HepG2 (cell line): ENCODE measurements around the gene KIF5B. TPM values are rescaled to one million over a fixed set of nuclear protein-coding genes. Genes with fewer than 3 reads are reported as not detected.

Experiments
- CENPT ChIP-seq: sonication (generic); formaldehyde crosslinking; IDR thresholded peaks from 2 replicates; pipeline ENCODE4 v1.8.0; 2022; ENCODE audit warnings: low read depth, mild to moderate bottlenecking, moderate library complexity, missing genetic modification reagents
- RAD21 ChIP-seq: fragments of 450-650 bp; formaldehyde crosslinking; IDR thresholded peaks from 2 replicates; pipeline ENCODE4 v1.5.0; 2020; ENCODE audit warnings: mild to moderate bottlenecking
- TEAD3 ChIP-seq: optimal IDR thresholded peaks from 2 replicates; pipeline ENCODE3; 2016; ENCODE audit warnings: borderline replicate concordance
- ZNF10 ChIP-seq: sonication (generic); formaldehyde crosslinking; IDR thresholded peaks from 2 replicates; pipeline ENCODE4 v1.4.0; 2020; ENCODE audit warnings: mild to moderate bottlenecking, low read depth, missing genetic modification reagents, borderline replicate concordance
- ZNF577 ChIP-seq: sonication (generic); formaldehyde crosslinking; IDR thresholded peaks from 2 replicates; pipeline ENCODE4 v1.4.0; 2020; ENCODE audit warnings: mild to moderate bottlenecking, low read depth, missing genetic modification reagents, borderline replicate concordance
- polyA plus RNA-seq, 8 experiments: library from polyadenylated mRNA; depleted of rRNA in 3 of 8; stranded (reverse) in 7 of 8; unstranded in 1 of 8; fragments of >200 nt; fragmentation: Illumina TruSeq in 4 of 8; extraction: Trizol in 4 of 8; gene quantifications; 2 replicates each; pipeline versions ENCODE4 v1.2.1 to v1.2.3, GENCODE V29; 2011 to 2016; ENCODE audit warnings: low read depth in 4 of 8, missing spikeins in 1 of 8, mixed read lengths in 1 of 8; ENCODE audit not compliant: insufficient read depth in 1 of 8
- total RNA-seq, 5 experiments: library from RNA; depleted of rRNA; stranded (reverse); fragments of >200 nt; fragmentation: Illumina TruSeq; extraction: Trizol; gene quantifications; 2 replicates each; pipeline ENCODE4 v1.2.3, GENCODE V29; 2016; ENCODE audit warnings: low read depth in 1 of 5
- TF ChIP-seq, protein P1 (sequence below): sonication (generic); formaldehyde crosslinking; conservative IDR thresholded peaks from 2 replicates; pipeline ENCODE4 v1.4.0; 2020; ENCODE audit warnings: mild to moderate bottlenecking, missing genetic modification reagents, moderate library complexity
- TF ChIP-seq, protein P2 (sequence below): sonication (generic); formaldehyde crosslinking; IDR thresholded peaks from 2 replicates; pipeline ENCODE4 v1.8.0; 2022; ENCODE audit warnings: missing genetic modification reagents, mild to moderate bottlenecking, moderate library complexity, borderline replicate concordance
- TF ChIP-seq, protein P3 (sequence below): sonication (generic); formaldehyde crosslinking; IDR thresholded peaks from 2 replicates; pipeline ENCODE4 v1.9.0; 2021; ENCODE audit warnings: missing genetic modification reagents, mild to moderate bottlenecking, borderline replicate concordance
- TF ChIP-seq, protein P4 (sequence below): sonication (generic); formaldehyde crosslinking; IDR thresholded peaks from 2 replicates; pipeline ENCODE4 v1.5.0; 2020; ENCODE audit warnings: missing genetic modification reagents, mild to moderate bottlenecking, borderline replicate concordance
- TF ChIP-seq, protein P5 (sequence below): sonication (generic); formaldehyde crosslinking; conservative IDR thresholded peaks from 2 replicates; pipeline ENCODE4 v1.4.0; 2020; ENCODE audit warnings: missing genetic modification reagents
- TF ChIP-seq, protein P6 (sequence below): IDR thresholded peaks from 2 replicates; pipeline ENCODE4 v1.6.1; 2018; ENCODE audit warnings: missing genetic modification reagents, mild to moderate bottlenecking, missing compliant biosample characterization
- TF ChIP-seq, protein P7 (sequence below): sonication (generic); formaldehyde crosslinking; IDR thresholded peaks from 2 replicates; pipeline ENCODE4 v1.4.0; 2020; ENCODE audit warnings: low read depth, mild to moderate bottlenecking, missing genetic modification reagents

Gene KIF5B
- total and polyA plus RNA-seq, 2 of the 13 experiments (the other 11 are each of a cell fraction or from before 2014, with no cell fraction given): 34.3 to 133 TPM

DNA sequence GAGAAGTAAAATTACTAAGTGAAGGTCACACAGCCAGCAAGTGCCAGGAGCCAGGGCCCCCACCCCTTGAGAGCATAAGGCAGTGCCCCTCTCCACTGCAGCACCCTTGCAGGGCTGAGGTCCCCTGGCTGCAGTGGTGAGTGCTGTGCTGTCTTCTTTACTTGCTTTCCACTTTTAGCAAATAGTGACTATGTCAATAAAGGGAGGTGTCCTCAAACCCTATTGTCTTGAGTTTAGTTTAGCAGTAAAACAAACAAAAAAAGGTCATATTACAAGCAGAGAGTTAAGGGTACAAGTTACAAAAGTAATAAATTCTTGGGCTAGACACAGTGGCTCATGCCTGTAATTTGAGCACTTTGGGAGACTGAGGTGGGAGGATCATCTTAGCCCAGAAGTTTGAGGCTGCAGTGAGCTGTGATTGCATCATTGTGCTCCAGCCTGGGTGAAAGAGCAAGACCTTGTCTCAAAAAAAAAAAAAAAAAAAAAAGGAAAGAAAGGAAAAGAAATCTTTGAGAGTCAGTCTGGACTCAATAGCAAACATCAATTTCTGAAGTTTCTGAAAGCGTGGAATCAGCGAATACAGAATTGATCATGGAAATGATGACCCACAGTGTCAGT is 39.0 kb upstream of the KIF5B start (continued):
- TF ChIP-seq, protein P1, sequence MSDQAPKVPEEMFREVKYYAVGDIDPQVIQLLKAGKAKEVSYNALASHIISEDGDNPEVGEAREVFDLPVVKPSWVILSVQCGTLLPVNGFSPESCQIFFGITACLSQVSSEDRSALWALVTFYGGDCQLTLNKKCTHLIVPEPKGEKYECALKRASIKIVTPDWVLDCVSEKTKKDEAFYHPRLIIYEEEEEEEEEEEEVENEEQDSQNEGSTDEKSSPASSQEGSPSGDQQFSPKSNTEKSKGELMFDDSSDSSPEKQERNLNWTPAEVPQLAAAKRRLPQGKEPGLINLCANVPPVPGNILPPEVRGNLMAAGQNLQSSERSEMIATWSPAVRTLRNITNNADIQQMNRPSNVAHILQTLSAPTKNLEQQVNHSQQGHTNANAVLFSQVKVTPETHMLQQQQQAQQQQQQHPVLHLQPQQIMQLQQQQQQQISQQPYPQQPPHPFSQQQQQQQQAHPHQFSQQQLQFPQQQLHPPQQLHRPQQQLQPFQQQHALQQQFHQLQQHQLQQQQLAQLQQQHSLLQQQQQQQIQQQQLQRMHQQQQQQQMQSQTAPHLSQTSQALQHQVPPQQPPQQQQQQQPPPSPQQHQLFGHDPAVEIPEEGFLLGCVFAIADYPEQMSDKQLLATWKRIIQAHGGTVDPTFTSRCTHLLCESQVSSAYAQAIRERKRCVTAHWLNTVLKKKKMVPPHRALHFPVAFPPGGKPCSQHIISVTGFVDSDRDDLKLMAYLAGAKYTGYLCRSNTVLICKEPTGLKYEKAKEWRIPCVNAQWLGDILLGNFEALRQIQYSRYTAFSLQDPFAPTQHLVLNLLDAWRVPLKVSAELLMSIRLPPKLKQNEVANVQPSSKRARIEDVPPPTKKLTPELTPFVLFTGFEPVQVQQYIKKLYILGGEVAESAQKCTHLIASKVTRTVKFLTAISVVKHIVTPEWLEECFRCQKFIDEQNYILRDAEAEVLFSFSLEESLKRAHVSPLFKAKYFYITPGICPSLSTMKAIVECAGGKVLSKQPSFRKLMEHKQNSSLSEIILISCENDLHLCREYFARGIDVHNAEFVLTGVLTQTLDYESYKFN (CRISPR knock-in tag): peak; percentile 85
- TF ChIP-seq CENPT (no peak), ZNF10 (CRISPR knock-in tag) (no peak), RAD21 (CRISPR knock-in tag) (no peak), TEAD3 (peak; percentile 7), ZNF577 (CRISPR knock-in tag) (no peak)
- TF ChIP-seq, protein P2, sequence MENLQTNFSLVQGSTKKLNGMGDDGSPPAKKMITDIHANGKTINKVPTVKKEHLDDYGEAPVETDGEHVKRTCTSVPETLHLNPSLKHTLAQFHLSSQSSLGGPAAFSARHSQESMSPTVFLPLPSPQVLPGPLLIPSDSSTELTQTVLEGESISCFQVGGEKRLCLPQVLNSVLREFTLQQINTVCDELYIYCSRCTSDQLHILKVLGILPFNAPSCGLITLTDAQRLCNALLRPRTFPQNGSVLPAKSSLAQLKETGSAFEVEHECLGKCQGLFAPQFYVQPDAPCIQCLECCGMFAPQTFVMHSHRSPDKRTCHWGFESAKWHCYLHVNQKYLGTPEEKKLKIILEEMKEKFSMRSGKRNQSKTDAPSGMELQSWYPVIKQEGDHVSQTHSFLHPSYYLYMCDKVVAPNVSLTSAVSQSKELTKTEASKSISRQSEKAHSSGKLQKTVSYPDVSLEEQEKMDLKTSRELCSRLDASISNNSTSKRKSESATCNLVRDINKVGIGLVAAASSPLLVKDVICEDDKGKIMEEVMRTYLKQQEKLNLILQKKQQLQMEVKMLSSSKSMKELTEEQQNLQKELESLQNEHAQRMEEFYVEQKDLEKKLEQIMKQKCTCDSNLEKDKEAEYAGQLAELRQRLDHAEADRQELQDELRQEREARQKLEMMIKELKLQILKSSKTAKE: peak; percentile 49
- TF ChIP-seq, protein P3, sequence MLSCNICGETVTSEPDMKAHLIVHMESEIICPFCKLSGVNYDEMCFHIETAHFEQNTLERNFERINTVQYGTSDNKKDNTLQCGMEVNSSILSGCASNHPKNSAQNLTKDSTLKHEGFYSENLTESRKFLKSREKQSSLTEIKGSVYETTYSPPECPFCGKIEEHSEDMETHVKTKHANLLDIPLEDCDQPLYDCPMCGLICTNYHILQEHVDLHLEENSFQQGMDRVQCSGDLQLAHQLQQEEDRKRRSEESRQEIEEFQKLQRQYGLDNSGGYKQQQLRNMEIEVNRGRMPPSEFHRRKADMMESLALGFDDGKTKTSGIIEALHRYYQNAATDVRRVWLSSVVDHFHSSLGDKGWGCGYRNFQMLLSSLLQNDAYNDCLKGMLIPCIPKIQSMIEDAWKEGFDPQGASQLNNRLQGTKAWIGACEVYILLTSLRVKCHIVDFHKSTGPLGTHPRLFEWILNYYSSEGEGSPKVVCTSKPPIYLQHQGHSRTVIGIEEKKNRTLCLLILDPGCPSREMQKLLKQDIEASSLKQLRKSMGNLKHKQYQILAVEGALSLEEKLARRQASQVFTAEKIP: no peak
- TF ChIP-seq, protein P4, sequence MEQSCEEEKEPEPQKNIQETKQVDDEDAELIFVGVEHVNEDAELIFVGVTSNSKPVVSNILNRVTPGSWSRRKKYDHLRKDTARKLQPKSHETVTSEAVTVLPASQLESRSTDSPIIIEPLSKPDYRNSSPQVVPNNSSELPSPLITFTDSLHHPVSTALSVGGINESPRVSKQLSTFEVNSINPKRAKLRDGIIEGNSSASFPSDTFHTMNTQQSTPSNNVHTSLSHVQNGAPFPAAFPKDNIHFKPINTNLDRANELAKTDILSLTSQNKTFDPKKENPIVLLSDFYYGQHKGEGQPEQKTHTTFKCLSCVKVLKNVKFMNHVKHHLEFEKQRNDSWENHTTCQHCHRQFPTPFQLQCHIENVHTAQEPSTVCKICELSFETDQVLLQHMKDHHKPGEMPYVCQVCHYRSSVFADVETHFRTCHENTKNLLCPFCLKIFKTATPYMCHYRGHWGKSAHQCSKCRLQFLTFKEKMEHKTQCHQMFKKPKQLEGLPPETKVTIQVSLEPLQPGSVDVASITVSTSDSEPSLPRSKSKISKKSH (CRISPR knock-in tag): no peak
- TF ChIP-seq, protein P5, sequence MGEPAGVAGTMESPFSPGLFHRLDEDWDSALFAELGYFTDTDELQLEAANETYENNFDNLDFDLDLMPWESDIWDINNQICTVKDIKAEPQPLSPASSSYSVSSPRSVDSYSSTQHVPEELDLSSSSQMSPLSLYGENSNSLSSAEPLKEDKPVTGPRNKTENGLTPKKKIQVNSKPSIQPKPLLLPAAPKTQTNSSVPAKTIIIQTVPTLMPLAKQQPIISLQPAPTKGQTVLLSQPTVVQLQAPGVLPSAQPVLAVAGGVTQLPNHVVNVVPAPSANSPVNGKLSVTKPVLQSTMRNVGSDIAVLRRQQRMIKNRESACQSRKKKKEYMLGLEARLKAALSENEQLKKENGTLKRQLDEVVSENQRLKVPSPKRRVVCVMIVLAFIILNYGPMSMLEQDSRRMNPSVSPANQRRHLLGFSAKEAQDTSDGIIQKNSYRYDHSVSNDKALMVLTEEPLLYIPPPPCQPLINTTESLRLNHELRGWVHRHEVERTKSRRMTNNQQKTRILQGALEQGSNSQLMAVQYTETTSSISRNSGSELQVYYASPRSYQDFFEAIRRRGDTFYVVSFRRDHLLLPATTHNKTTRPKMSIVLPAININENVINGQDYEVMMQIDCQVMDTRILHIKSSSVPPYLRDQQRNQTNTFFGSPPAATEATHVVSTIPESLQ (CRISPR knock-in tag): no peak
- TF ChIP-seq, protein P6, sequence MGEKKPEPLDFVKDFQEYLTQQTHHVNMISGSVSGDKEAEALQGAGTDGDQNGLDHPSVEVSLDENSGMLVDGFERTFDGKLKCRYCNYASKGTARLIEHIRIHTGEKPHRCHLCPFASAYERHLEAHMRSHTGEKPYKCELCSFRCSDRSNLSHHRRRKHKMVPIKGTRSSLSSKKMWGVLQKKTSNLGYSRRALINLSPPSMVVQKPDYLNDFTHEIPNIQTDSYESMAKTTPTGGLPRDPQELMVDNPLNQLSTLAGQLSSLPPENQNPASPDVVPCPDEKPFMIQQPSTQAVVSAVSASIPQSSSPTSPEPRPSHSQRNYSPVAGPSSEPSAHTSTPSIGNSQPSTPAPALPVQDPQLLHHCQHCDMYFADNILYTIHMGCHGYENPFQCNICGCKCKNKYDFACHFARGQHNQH (CRISPR knock-in tag): peak; percentile 53; the same call in 1 of the 2 replicates
- TF ChIP-seq, protein P7, sequence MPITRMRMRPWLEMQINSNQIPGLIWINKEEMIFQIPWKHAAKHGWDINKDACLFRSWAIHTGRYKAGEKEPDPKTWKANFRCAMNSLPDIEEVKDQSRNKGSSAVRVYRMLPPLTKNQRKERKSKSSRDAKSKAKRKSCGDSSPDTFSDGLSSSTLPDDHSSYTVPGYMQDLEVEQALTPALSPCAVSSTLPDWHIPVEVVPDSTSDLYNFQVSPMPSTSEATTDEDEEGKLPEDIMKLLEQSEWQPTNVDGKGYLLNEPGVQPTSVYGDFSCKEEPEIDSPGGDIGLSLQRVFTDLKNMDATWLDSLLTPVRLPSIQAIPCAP (CRISPR knock-in tag): no peak
